PFSK-1 (cell line): ENCODE data around the gene RANBP2.

Experiments
- FOXP2 ChIP-seq: optimal IDR thresholded peaks from 2 replicates; pipeline ENCODE3; 2011; ENCODE audit warnings: borderline replicate concordance, control low read depth, inconsistent platforms; ENCODE audit not compliant: insufficient read depth; ENCODE audit errors: extremely low read length, extremely low read depth
- POLR2AphosphoS5 ChIP-seq: IDR thresholded peaks from 2 replicates; pipeline ENCODE4 v1.6.1; 2012; ENCODE audit warnings: low read depth, mild to moderate bottlenecking, control low read depth, low read length, moderate library complexity
- SIN3A ChIP-seq: IDR thresholded peaks from 2 replicates; pipeline ENCODE4 v1.6.1; 2012; ENCODE audit warnings: mild to moderate bottlenecking, low read length, moderate library complexity, borderline replicate concordance; ENCODE audit not compliant: insufficient read depth
- TAF1 ChIP-seq: IDR thresholded peaks from 2 replicates; pipeline ENCODE4 v1.6.1; 2012; ENCODE audit warnings: low read length, control low read depth, borderline replicate concordance; ENCODE audit not compliant: insufficient read depth
- TF ChIP-seq, protein P1 (sequence below), 2 experiments: IDR thresholded peaks; 2 replicates each; pipeline versions ENCODE4 v1.6.1 to v1.8.0; 2011 to 2012; ENCODE audit warnings: low read depth in 2 of 2, low read length in 2 of 2, control low read depth in 1 of 2, inconsistent platforms in 1 of 2, mild to moderate bottlenecking in 1 of 2, moderate library complexity in 1 of 2; ENCODE audit not compliant: insufficient read depth in 1 of 2

DNA sequence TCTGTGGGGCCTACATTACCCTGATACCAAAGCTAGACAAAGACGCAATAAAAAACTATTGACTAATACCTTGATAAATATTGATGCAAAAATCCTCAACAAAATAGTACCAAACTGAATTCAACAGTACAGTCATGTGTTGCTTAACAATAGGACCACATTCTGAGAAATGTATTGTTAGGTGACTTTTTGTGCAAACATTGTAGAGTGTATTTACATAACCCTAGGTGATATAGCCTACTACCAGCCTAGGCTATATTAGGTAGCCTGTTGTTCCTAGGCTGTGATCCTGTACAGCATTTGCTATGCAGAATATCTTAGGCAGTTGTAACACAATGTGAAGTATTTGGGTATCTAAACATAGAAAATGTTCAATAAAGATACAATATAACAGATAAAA, 104.0 kb downstream of the RANBP2 start:
- TF ChIP-seq POLR2AphosphoS5 (no peak), FOXP2 (no peak), TAF1 (no peak), SIN3A (no peak)
- TF ChIP-seq, protein P1, sequence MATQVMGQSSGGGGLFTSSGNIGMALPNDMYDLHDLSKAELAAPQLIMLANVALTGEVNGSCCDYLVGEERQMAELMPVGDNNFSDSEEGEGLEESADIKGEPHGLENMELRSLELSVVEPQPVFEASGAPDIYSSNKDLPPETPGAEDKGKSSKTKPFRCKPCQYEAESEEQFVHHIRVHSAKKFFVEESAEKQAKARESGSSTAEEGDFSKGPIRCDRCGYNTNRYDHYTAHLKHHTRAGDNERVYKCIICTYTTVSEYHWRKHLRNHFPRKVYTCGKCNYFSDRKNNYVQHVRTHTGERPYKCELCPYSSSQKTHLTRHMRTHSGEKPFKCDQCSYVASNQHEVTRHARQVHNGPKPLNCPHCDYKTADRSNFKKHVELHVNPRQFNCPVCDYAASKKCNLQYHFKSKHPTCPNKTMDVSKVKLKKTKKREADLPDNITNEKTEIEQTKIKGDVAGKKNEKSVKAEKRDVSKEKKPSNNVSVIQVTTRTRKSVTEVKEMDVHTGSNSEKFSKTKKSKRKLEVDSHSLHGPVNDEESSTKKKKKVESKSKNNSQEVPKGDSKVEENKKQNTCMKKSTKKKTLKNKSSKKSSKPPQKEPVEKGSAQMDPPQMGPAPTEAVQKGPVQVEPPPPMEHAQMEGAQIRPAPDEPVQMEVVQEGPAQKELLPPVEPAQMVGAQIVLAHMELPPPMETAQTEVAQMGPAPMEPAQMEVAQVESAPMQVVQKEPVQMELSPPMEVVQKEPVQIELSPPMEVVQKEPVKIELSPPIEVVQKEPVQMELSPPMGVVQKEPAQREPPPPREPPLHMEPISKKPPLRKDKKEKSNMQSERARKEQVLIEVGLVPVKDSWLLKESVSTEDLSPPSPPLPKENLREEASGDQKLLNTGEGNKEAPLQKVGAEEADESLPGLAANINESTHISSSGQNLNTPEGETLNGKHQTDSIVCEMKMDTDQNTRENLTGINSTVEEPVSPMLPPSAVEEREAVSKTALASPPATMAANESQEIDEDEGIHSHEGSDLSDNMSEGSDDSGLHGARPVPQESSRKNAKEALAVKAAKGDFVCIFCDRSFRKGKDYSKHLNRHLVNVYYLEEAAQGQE (IDR thresholded peaks at IDR 0.05; ENCODE audit: insufficient read depth in 1 of 2, low read depth in 2 of 2, low read length in 2 of 2) = no peak
